GM18526 (cell line): ENCODE measurements around the gene TMTC2.

Source experiments
- POLR2A ChIP-seq: IDR thresholded peaks from 3 replicates; pipeline ENCODE4 v1.6.1; 2011; ENCODE audit not compliant: insufficient read length; ENCODE audit errors: extremely low read depth

TMTC2 gene

DNA sequence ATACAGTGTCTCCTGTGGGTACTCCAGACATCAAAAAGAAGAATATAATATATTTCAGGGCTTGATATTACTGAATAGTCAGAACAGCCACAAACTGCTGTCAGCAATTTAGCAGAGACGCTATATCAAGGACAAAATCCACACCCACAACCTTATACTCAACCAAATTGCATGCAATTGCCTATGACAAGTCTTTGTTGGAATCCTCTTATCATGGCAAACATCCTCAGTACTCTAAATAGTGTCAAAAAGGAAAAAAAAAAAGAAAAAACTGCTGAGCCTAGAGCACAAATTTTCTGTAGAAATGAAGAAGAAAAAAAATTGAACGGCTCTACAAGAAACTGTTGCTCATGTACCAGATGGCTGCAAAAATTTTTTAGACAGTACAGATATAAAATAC, 485.7 kb downstream of the TMTC2 start:
- TF ChIP-seq POLR2A = no peak

DNA sequence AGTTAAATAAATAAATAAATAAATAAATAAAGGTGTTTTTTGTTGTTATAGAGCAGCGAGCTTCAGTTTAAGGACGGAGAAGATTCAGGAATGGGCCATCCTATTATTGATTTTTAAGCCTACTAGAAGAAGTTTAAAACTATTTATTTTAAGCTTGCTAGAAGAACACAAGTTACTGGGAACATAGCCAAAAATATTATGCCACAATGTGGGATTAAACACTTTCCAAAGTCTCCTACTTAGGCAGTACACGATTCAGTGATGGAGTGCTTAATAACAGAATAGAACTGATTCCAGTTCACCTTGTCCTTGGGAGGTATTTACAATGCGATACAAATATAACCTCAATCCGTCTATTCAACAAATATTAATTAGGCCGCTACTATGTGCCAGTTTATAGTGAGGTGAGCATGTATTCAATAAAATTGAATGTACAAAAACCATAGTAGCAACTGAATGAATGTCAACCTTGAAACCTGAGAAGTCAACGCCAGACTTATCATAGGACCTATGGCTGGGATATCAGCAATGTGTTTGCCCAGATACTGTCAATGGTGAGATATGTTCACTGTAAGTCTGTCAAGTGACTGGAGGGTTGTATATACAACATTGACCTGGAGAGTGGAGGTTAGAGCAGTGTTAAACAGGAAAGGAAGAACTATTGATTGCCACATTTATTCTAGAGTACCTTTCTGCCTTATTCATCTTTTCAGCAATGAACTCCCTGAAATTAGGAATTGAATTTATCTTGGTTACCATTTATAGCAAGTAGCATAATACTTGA, 486.4 kb downstream of the TMTC2 start:
- TF ChIP-seq POLR2A = no peak

DNA sequence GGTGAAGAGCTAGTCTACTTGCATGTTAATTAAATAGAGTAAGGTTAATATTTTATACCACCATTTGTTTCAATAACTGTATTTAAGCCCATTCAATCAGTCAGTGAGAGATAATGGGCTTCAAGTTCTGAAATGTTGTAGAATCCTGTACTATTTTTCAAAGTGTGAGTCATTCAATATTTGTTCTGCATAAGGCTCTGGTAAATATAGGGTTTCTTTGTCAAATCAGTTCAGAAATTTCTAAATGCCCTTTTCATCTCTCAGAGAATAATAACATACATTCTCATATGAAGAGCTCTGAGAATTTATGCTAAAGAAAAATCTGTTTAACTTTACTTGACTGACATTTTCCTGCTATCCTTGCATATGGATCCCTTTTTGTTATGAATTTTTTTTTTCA, 493.3 kb downstream of the TMTC2 start:
- no peak for TF ChIP-seq POLR2A

DNA sequence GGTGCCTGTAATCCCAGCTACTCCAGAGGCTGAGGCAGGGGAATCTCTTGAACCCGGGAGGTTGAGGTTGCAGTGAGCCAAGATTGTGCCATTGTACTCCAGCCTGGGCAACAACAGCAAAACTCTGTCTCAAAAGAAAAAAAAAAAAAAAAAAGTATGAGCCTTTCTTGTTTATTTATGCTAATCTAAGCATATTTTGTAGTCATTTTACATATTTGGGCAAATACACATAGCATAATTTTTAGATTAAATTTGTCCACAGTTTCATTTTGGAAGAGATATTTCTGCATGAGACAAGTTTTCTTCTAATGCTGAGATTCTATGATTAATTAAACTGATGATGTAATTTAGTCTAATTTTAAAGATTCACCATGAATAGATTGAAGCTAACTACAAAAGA, 494.4 kb downstream of the TMTC2 start:
- TF ChIP-seq POLR2A = no peak

DNA sequence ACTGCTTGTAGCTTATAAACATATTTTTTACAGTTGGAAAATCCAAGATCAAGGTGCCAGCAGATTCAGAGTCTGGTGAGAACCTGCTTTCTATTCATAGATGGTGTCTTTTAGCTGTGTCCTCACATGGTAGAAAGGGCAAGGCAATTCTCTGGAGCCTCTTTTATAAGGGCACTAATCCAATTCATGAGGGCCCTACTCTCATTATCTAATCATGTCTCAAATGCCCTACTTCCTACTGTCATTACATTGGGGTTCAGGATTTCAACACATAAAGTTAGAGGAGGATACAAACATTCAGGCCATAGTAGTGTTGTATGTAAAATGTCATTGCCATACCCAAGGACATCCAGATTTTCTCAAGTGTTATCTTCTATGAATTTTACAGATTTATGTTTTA, 496.4 kb downstream of the TMTC2 start:
- TF ChIP-seq POLR2A = no peak
